HG02885 (cell line): Measurements from ENCODE around the gene NTHL1.
A peak's percentile ranks its signal among the peaks of the same experiment; 100 is the strongest.
"Not testable (repeated sequence)": the region's sequence is repeated elsewhere in the genome, so short reads cannot be mapped to it uniquely, and the experiment has no call there.

Source experiments
- ATAC-seq: cut with Tn5 transposase; IDR thresholded peaks from one replicate; pipeline ENCODE4 v1.9.1; 2021; ENCODE audit warnings: mild to moderate bottlenecking; ENCODE audit not compliant: unreplicated experiment, poor library complexity

The NTHL1 gene

DNA sequence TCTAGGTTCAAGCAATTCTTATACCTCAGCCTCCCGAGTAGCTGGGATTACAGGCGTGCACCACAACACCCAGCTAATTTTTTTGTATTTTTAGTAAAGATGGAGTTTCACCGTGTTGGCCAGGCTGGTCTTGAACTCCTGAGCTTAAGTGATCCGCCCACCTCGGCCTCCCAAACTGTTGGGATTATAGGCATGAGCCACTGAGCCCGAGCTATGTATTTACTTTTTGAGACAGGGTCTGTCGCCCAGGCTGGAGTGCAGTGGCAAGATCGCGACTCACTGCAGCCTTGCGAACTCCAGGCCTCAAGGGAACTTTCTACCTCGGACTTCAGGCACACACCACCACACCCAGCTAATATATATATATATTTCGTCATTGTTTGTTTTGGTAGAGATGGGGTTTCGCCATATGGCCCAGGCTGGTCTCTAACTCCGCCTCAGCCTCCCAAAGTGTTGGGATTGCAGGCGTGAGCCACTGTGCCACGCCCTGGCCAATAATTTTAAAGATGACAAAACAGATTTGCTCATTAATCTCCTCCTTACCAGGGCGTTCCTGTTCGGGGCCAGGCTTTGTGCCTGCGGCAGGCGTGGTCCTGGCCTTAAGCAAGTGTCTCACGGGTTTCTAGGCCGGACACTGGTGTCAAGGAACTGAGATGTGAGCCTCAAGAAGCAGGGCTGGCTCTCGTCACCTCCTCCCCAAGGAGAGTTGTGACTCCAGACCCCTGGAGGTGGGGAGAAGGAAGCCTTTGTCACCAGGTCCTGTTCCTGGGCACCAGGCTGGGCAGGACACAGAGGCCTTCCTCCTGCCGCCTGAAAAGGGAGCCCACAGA is 32.3 kb downstream of the NTHL1 start:
- no peak for ATAC-seq

DNA sequence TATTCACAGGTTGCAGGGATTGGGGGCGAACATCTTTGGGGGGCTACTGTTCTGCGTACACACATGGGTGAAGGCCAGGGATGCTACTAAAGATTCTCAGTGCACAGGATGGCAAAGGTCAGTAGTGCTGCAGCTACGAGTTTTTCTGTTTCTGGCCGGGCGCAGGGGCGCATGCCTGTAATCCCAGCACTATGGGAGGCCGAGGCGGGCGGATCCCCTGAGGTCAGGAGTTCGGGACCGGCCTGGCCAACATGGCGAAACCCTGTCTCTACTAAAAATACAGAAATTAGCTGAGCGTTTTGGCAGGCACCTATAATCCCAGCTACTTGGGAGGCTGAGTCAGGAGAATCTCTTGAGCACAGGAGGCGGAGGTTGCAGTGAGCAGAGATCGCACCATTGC is 34.1 kb downstream of the NTHL1 start:
- no peak for ATAC-seq

DNA sequence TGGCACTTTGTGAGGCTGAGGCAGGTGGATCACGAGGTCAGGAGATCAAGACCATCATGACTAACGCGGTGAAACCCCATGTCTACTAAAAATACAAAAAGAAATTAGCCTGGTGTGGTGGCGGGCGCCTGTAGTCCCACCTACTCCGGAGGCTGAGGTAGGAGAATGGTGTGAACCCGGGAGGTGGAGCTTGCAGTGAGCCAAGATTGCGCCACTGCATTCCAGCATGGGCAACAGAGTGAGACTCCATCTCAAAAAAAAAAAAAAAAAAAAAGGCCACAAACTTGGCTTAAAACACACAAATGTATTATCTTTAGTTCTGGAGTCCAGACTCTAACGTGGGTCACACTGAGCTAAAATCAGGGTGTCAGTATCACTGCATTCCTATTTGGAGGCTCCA is 35.9 kb downstream of the NTHL1 start:
- ATAC-seq = not testable (repeated sequence)

DNA sequence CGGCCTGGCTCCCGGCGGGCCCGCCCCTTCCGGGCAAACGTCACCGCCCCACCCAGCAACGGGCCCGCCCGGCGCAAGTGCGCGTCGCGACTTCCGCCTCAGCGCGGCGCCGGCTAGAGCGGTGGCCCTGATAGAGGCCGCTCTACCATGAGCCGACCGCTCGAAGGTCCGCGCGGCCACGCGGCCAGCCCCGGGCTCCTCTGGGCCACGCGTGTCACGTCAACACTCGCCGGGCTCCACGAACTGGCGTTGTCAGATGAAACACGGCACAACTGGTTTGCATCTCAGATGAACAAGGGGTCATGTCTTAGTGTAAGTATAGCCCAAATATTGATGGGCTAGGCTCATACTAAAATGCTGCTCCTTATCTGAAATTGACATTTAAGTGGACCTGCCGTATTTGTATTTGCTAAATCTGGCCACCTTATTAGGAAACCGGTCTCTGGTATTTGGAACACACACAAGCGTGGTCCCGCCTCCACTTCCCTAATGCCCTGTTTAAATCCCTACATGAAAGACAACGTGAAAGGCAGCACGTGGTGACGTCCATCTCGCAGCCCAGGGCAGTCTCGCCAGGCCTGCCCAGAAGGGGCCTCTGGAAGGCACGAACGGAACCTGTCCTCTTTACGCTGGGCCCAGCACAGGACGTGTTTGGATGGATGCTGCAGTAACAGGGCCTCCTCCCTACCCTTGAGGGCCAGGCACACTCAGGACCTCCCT is 37.7 kb downstream of the NTHL1 start, which contains the start of gene ZNF598:
Gene ZNF598, minus strand, starts transcription at position 31 of the 720 bp plus-strand sequence.
- ATAC-seq = peak; percentile 91

DNA sequence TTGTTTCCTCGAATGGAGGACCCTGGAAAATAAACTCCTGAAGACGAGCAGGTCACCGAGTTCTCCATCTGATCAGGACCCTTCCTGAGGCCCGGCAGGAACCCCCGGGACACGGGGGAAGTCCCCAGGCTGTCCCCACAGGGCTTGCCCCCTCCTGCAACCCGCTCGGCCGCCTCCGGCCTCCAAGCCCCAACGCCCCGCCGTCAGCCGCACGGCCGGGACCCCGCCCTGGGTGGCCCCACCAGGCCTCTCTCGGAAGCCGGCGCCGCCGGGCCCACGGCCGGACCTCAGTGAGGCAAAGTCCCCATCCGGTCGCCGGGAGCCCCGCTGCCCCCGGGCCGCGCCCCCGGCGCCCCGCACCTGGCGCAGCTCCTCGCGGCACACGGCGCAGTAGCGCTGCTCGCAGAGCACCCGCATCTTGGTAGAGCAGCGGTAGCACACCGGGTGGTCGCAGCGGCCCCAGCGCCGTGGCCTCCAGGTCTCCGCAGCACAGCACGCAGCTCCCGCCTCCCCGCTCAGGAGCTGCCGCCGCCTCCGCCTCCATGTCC is 38.4 kb downstream of the NTHL1 start:
- ATAC-seq = peak; percentile 40

DNA sequence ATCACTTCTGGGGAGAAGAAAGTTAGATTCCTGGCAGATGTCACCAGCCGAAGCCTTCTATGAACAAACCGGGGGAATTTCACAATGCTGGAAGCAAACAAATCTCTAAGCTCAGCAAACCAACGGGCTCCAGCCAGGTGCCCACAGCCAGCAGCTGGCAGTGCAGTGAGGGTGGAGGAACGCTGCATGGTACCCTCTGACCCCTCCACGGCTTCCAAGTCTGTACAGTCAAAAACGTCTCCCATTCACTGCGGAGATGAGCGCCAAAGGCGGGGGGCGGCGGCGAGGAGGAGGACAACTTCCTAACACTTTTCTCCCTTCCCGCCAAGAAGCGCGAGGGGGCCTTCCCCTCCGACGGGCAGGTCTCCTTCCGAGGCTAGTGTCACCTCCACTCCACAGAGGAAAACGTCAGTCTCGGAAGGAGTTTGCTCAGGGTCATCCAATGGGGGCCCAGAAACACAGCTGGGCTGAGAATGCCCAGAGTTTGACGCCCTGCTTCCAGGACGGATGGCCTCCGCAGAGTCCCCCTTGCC is 38.9 kb downstream of the NTHL1 start:
- ATAC-seq = peak; percentile 3

DNA sequence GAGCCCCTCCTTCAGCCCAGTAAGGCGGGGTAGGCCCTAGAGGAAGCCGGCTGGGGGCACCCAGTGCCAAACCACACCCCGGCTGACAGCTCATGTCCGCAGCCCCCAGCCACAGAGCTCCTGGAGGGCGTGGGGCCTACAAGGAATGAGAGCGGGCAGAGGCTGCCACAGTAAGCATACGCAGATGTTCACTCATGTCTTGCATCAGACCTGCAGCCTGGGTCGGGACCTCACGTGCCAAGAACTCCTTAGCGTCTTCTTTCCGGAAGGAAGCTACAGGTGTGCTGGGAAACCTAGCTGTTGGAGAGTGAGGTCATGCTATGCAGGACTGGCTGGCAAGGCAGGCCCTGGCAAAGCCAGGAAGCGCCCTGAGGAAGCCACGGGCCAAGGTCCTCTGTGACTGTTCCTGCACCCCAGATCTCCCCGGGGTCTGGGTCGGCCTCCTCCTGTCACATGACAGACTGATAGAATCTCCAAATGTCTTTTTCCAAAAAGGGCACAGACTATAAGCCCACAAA is 39.6 kb downstream of the NTHL1 start:
- no peak for ATAC-seq

DNA sequence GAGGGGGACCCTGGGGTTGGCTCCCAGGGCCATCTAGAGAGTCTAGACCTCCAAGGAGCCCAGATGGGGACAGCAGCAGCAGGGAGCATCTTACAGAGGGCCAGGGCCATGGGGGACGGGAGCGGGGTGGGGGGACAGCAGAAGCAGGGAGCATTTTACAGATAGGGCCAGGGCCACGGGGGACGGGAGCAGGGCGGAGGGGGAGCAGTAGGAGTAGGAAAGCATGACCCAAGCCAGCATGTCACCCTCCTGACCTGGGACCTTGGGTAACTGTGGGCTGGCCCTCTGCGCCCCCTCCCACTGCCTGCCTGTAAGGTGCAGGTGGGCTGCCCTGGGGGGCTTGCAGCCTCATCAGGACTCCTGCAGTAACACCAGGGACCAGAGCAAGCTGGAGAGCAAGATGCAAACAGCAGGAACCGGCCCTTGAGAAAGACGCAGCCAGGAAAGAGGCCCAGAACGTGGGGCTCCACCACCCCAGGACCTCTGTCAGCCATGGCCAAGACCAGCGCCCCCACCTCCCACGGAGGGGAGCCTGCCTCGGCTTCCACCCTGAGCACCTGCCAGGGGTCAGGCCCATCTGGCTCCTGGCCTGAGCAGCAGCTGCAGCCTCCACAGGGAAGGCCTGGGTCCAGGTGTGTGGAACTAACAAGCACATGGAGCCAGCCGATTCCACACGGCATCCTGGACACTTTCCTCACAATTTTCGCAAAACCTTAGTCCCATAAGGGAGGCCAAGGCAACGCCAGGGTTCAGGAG is 40.4 kb downstream of the NTHL1 start:
- no peak for ATAC-seq

DNA sequence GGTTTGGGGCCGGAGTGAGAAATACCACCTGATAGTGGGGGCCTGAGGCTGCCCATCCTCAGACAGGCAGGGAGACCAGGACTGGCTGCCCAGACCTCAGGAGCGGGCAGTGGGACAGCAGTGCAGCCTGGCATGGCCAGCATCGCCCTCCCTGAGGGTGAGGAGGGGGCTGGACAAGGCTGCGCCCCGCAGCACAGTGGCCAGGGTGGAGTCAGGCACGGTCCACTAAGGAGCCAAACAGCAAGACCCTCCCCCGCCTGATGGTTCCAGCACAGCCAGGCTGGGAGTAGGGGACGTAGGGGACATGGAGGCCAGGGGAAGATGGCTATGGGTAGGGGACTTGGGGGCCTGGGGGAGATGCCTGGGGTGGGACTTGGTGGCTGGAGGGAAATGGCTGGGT is 41.3 kb downstream of the NTHL1 start:
- no peak for ATAC-seq

DNA sequence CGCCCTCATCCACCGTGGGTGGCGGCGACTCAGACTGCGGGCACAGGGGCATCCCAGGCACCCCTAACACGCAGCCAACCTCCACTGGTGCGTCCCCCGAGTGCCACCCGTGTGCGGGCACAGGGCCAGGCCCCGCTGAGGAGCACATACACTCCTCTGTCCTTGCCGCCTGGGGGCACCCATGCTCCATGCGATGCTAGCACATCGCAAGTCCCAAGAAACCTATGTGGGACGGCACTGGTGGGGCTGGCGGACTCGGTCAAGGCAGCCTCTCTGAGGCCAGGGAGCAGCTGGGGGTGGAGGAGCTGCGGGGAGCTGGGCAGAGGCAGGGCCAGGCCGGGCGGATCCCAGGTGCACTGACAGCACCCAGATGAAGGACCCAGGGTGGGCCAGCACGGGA is 42.0 kb downstream of the NTHL1 start:
- no peak for ATAC-seq

DNA sequence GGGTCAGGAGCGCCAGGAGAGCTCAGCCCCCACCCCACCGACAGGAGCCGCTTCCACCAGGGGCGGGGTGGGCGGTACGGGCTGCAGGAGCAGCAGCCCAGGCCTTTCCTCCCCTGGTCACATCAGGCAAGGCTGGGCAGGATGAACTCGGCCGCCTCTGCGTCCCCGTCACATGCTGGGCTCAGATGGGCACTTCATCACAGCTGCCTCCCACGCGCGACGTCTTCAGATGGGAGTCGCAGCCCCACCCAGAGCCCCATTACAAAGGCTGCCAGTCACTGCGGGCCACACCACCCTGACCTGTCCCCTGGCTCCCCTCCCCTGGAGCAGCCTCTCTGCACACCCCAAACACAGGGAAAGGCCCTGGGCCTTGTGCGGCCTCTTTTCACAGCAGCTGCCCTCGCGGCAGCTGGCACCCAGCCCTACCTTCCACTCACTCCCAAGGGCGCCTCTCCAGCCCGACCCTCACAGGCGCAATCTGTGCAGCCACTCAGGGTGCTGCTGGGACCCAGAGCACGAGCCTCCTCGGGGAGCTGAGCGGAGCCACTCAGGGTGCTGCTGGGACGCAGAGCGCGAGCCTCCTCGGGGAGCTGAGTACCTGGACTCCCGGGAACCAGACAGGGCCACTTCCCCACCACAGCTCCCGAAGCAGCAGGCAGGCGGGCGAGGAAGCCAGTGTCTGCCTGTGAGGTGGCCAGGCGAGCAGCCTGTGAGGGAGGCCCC is 42.7 kb downstream of the NTHL1 start:
- no peak for ATAC-seq

DNA sequence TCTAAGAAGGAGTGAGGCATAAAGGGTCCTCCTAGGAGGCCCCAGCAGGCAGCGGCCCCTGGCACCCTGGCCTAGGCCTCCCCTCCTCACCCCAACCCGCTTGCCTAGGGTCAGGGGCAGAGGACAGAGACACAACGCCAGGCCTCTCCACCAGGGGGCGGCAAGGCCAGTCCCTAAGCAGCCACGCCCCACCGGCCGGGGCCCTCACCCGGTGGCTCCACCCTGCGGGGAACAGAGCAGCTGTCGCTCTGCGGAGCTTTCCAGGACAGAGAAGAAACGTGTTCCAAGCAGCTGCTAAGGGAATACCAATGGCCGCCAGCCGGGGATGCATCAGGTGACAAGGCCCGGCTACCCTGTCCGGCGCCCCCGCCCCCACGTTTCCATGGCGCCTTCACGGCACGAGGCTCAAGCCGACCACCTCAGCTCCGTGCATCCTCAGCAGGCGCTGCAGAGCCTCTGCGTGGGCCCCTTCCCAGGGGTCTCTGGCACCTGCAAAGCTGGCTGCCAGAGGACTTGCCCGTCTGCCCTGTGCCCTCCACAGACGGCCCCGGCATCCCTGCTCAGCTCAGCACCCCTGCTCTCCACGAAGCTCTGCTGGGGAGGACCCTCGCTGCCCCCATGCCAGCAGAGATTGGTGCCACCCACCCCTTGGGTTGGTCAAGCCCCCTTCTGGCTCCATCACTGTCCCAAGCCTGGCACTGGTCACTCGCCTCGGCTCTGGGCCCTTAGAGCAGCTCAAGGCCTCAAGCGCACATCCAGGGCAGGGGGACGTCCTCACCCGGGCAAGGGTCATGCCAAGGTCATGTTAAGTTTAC is 43.6 kb downstream of the NTHL1 start:
- peak; percentile 70 for ATAC-seq

DNA sequence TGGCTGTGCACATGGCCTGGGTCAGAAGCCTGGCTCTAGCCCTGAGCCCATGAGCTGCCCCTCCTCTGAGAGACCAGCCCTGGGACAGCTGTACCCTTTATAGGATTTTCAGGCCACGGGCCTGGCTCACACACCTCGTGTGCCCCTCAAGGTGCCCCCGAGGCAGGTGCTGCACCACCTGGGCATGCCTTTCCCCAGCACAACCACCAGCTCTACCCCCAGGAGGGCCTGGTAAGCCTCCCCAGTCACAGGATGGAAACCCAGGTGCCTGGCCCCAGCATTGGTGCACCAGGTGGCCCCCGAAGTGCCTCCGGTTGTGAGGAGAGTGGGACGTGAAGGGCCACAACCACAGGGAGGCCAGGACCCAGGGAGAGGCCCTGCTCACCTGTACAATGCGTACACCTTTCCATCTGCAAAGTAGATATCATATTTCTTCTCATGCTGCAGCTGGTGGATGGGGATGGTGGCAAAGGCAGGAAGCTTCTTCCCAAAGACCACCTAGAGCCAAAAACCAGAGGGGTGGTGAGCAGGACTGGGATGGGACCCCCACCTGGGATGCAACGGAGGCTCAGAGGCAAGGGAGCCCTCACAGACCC is 44.3 kb downstream of the NTHL1 start:
- no peak for ATAC-seq

DNA sequence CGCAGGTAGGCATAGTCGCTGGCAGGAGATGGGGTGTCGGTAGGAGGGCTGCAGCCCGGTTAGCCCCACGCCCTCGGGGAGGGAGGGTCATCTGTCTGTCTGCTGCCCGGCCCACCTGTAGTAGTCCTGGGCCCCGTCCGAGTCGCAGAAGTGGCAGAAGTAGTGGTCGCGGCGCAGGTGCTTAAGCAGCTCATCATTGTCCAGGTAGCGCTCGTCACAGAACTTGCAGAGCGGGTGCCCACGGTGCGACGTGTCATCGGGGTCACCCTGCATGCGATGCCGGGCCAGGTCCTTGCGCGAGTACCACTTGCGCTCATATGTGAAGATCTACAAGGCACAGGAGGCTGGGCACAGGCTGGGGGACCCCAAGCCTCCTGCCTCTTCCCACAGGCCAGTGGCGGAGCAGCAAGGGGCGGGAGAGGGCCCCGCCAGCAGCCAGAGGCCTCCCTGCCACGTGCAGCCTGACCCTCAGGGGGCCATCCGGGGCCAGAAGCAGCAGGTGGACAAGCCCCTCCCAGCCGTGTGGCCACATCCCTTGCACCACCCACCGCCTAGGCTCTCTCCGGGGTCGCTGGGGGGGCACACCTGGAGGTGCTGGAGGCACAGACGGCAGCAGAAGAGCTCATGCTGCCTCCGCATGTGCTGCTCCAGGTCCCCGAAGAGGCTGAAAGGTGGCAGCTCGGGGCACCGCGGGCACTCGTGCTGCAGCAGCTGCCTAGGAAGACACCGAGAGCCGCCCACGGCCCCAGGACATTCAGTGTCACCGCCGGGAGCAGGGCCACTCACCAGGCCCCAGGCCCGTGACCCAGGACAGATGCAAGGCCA is 45.0 kb downstream of the NTHL1 start:
- no peak for ATAC-seq

DNA sequence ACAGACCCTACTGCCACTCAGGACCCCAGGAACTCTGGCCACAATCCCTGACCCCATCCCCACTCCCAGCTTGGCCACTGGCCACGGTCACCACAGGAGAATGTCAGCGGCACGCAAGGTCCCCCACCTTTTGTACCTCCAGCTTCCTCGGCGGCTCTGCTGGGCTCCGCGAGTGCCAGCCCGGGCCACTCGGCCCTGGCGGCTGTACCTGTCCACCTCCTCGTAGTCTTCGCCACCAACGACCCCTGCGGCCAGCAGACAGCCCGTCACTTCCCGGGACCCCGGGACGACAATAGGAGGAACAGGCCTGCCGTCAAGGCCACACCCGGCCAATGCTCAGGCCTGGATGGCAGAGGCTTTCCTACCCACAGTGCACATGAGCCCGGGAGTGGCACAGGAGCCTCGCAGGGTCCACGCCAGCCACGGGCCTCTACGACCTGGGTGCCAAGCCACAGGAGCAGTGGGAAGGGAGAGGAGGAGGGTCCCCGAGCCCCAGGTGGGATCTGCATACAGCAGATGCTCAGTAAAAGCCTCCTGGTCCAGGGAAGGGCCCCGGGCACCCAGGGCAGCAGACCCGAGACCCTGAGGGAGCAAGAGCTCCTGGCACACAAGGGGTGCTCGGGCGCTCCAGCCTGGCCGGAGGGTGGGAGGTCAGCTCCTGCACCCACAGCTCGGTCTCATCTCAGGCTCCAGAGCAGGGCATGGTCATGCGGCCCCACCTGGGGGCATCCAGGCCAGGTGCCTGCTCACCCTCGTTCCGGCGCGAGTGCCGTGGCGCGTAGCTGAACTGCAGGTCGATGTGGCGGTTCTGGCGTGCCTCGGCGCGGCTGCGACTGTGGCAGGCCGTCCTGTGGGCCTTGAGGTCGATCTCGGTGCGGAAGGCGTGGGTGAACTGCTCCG is 45.9 kb downstream of the NTHL1 start:
- ATAC-seq = no peak

DNA sequence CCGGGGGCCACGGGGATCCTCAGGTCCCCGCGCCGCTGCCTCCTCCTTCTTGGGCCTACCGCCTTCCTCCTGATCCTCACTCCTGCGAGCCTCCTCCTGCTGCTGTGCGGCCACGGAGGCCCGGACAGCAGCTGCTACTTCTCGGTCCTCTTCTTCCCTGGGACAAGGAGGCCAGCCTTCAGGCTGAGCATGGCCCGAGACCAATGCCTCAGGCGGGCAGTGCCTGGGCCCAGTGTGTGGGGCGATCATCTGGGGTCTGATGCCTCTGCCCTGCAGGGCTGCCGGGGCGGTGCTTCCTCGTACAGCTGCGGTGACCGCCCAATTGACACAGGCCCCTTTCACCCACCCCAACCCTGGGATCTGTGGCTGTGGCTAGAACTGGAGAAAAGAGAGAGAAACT is 46.6 kb downstream of the NTHL1 start:
- ATAC-seq = no peak
